NB4 (cell line): ENCODE data around the gene MCF2L.

Source experiments
- CTCF ChIP-seq: IDR thresholded peaks from one replicate; pipeline ENCODE4 v1.5.1; 2012; ENCODE audit warnings: low read depth, low read length
- MYC ChIP-seq: IDR thresholded peaks from 2 replicates; pipeline ENCODE4 v1.6.1; 2011; ENCODE audit warnings: low read depth, low read length
- POLR2A ChIP-seq: IDR thresholded peaks from 2 replicates; pipeline ENCODE4 v1.6.1; 2011; ENCODE audit warnings: mild to moderate bottlenecking; ENCODE audit not compliant: insufficient read length; ENCODE audit errors: extremely low read depth

GRCh38 chr13:113058129-113058987, 89.3 kb downstream of the MCF2L start:
- no peak for TF ChIP-seq CTCF
- TF ChIP-seq POLR2A = no peak
- TF ChIP-seq MYC = no peak
